Suprapubic skin (tissue), 4 donors: ENCODE measurements around the gene CALML3. TPM values are rescaled to one million over a fixed set of nuclear protein-coding genes. Genes with fewer than 3 reads are reported as not detected.

ENCODE experiments used
- DNase-seq, 2 donors: peaks; one replicate each; pipeline ENCODE4 v3.0.0-alpha.2; 2019; ENCODE audit warnings: low spot score in 2 of 2
- H3K27ac ChIP-seq: fragments of 200-600 bp; sonication (generic); one replicate; pipeline ENCODE4 v1.5.1; 2019
- H3K27me3 ChIP-seq: fragments of 200-600 bp; sonication (generic); one replicate; pipeline ENCODE4 v1.5.1; 2019
- H3K36me3 ChIP-seq: fragments of 200-600 bp; sonication (generic); one replicate; pipeline ENCODE4 v1.5.1; 2019
- H3K4me1 ChIP-seq: fragments of 200-600 bp; sonication (generic); one replicate; pipeline ENCODE4 v1.5.1; 2019
- H3K4me3 ChIP-seq: fragments of 200-600 bp; sonication (generic); one replicate; pipeline ENCODE4 v1.5.1; 2019; ENCODE audit warnings: mild to moderate bottlenecking
- H3K9me3 ChIP-seq: fragments of 200-600 bp; sonication (generic); one replicate; pipeline ENCODE4 v1.5.1; 2019
- CTCF ChIP-seq, 2 donors: fragments of 200-600 bp in 1 of 2; fragments of 450-650 bp in 1 of 2; sonication (generic) in 1 of 2; IDR thresholded peaks; one replicate each; pipeline ENCODE4 v1.5.1; 2016 to 2019; ENCODE audit warnings: antibody characterized with exemption in 2 of 2, mild to moderate bottlenecking in 1 of 2, moderate library complexity in 1 of 2
- EP300 ChIP-seq: sonication (generic); formaldehyde crosslinking; IDR thresholded peaks from one replicate; pipeline ENCODE4 v1.6.1; 2017; ENCODE audit warnings: antibody characterized with exemption
- POLR2A ChIP-seq, 2 donors: fragments of 450-650 bp; IDR thresholded peaks; one replicate each; pipeline ENCODE4 v1.6.1; 2017; ENCODE audit warnings: antibody characterized with exemption in 2 of 2, mild to moderate bottlenecking in 2 of 2, moderate library complexity in 2 of 2
- POLR2AphosphoS5 ChIP-seq, 3 donors: sonication (generic); formaldehyde crosslinking; IDR thresholded peaks; one replicate each; pipeline ENCODE4 v1.6.1; 2017; ENCODE audit warnings: antibody characterized with exemption in 3 of 3
- WGBS: methylation state at CpG from one replicate; pipeline ENCODE4 v1.1.5; 2018; 5-methylcytosine and 5-hydroxymethylcytosine counted together
- total RNA-seq, 4 donors: library from RNA; depleted of rRNA; stranded (reverse); fragments of >200 nt; gene quantifications; one replicate each; pipeline ENCODE4 v1.1.0, GENCODE V29; 2016

CALML3 gene
- total RNA-seq, 4 donors from 2014 or later: 27.4 to 296 (median 105) TPM

DNA sequence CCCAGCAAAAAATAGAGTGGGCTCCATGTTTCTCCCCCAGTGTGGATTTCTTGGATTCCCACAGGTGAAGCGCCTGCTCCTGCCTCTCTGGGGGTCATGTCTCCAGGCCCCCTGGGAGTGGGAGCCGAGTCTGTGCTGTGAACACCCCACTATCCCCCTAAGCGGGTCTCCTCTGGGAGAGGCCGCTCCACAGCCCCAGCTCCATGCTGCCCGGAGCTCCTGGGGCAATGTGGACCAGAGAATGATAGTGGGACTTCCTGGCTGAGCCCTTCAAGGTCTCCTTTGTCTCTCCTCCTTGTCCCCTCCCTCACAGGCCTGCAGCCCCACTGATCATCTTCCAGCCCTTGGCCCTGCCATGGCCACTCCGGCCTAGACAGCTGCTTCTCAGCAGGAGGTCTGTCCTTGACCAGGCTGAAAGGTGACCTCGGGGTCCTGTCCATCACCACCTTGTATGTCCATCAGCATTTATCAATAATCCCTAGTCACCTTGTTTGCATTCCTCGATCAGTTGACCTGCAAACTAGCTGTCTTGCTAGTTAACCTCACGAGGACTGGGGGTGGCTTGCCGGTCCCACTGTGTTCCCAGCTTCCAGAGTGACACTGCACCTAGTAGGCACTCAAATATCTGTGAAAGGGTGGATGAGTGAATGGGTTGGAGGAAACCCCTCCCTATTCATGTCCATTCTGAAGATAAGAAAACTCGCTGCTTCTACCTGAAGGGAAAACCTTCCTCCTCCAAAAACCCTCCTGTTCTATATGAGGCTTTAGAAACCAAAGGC lies 776 bp upstream of the CALML3 start:
- no peaks in the 10 kb centered on the region for H3K36me3 ChIP-seq
- TF ChIP-seq CTCF (IDR thresholded peaks at IDR 0.05): no peak
- no peak for TF ChIP-seq POLR2AphosphoS5 (IDR thresholded peaks at IDR 0.05)
- no peak for TF ChIP-seq POLR2A (IDR thresholded peaks at IDR 0.05)
- no peak for TF ChIP-seq EP300
- peaks cover 28% of the 10 kb centered on the region for H3K4me1 ChIP-seq
- no peaks in the 10 kb centered on the region for H3K9me3 ChIP-seq
- WGBS: 93% methylated on average over 11 of the region's 11 CpGs
- no peak overlapping the region for H3K27ac ChIP-seq
- DNase-seq: peak; percentile 34 to 67
- H3K27me3 ChIP-seq: no peaks in the 10 kb centered on the region
- H3K4me3 ChIP-seq: no peak overlapping the region

- Histone ChIP-seq H3K27ac (peak overlapping the region; percentile 84), H3K9me3 (no peaks in the 10 kb centered on the region), H3K4me3 (peak overlapping the region; percentile 47), H3K4me1 (peaks cover 30% of the 10 kb centered on the region), H3K27me3 (no peaks in the 10 kb centered on the region), H3K36me3 (no peaks in the 10 kb centered on the region)
- no peak for TF ChIP-seq EP300
- TF ChIP-seq POLR2AphosphoS5 (IDR thresholded peaks at IDR 0.05): no peak
- TF ChIP-seq POLR2A (IDR thresholded peaks at IDR 0.05): no peak
- no peak for TF ChIP-seq CTCF (IDR thresholded peaks at IDR 0.05)
- DNase-seq: peak; percentile 57 to 76
- WGBS: 62% methylated on average over 30 of the region's 34 CpGs
These were observed 990 bp downstream of the CALML3 start for GRCh38 chr10:5525561-5526341.

DNA sequence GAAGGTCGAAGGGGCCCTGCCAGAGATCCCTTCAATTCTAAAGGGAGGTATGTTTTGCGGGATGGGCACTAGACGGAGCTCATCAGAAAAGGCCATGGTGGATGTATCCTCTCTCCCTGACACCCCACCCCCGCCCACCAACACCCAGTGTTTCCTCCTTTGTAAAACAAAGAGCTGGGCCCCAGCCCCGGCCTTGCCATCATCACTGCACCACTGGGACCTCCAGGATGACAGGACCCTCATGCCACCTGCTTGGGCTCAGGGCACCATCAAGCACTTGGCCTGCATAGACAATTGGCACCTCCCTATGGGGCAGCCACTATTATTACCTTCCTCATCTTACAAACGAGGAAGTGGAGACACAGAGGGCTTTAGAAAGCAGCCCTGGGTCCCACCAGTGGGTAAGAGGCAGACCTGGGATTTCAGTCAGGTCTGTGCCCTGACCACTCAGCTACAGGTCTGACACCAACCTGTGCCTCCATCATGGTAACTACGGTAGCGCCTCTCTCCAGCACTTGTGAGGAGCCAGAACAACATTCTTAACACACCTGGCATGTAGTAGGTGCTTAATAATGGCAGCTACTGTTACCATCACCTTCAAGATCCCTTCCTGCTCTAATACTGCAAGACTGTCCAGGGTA lies 2.0 kb downstream of the CALML3 start:
- H3K27ac ChIP-seq: peak overlapping the region; percentile 84
- peak; percentile 56 to 76 for DNase-seq

DNA sequence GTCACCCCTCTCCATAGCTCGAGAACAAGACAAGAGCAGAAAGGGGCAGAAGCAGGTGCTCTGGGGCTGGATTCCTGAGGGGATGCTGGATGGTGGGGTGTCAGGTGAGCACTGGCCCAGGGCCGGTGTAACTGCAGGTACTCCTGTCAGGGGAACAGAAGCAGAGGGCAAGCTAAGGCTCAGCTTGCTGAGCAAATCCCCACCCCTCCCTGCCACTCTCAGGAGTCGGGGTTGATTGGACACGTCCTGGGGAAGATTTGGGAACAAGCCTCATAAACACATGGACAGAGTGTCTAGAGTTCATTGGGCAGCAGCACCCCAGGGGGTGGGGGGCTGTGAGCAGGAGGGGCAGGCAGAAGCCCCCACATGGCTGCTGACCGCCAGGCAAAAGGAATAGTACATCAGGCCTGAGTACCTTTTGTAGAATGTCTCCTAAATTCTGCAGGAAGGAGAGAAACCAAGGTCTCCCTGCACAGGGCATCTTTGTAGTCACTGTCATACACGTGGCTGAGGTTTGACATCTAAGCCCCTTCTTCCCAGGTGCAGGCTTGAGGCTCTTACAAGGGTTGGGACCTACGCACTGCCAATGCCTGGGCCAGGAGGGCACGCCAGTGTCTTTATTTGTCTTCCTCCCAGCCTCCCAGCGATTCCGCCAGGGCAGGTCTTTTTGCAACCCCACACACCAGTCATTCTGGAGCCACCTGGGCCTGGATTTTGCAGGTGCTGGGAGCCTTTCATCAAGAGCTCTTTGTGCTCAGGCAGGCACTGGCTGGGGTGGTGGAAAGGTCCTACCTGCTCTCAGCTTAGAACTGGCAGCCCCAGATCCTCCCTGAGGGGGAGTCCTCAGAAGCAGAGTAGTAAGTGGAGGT lies 2.8 kb downstream of the CALML3 start:
- no peak for TF ChIP-seq POLR2A (IDR thresholded peaks at IDR 0.05)
- TF ChIP-seq CTCF (IDR thresholded peaks at IDR 0.05): no peak
- TF ChIP-seq EP300: no peak
- TF ChIP-seq POLR2AphosphoS5 (IDR thresholded peaks at IDR 0.05): no peak
- Histone ChIP-seq H3K27ac (peak overlapping the region; percentile 84), H3K9me3 (no peaks in the 10 kb centered on the region), H3K4me1 (peaks cover 47% of the 10 kb centered on the region), H3K36me3 (no peaks in the 10 kb centered on the region), H3K4me3 (no peak overlapping the region), H3K27me3 (no peaks in the 10 kb centered on the region)
- WGBS: 47% methylated on average over 8 of the region's 10 CpGs
- DNase-seq: peak; percentile 60 to 67

More for the DNA sequence above, 2.0 kb downstream of the CALML3 start:
- TF ChIP-seq CTCF (IDR thresholded peaks at IDR 0.05): no peak
- TF ChIP-seq POLR2AphosphoS5 (IDR thresholded peaks at IDR 0.05): no peak
- no peak for TF ChIP-seq POLR2A (IDR thresholded peaks at IDR 0.05)
- no peak for TF ChIP-seq EP300
- H3K27me3 ChIP-seq: no peaks in the 10 kb centered on the region
- no peaks in the 10 kb centered on the region for H3K36me3 ChIP-seq
- WGBS: 88% methylated on average over 8 of the region's 8 CpGs
- peak overlapping the region; percentile 47 for H3K4me3 ChIP-seq
- H3K9me3 ChIP-seq: no peaks in the 10 kb centered on the region
- peaks cover 39% of the 10 kb centered on the region for H3K4me1 ChIP-seq
